Measurements from ENCODE around the gene AGPAT1.
A peak's percentile ranks its signal among the peaks of the same experiment; 100 is the strongest.

Gene AGPAT1

GRCh38 chr6:32167761-32168262 is 8.1 kb downstream of the AGPAT1 start:
- no peak for DNase-seq

- DNase-seq, result no peak
These were observed 8.6 kb downstream of the AGPAT1 start for GRCh38 chr6:32167154-32167760.

GRCh38 chr6:32166411-32167061 is 9.3 kb downstream of the AGPAT1 start:
- no peak for DNase-seq

- DNase-seq, result no peak
These were observed 11.6 kb downstream of the AGPAT1 start, which contains the start of gene EGFL8 for GRCh38 chr6:32164295-32164694. EGFL8 (plus strand) TSS chr6:32164595; CDS start chr6:32166166, 1,571 bp downstream.

- no peak for DNase-seq
These were observed 12.2 kb downstream of the AGPAT1 start for GRCh38 chr6:32163559-32164258.

- no peak for DNase-seq
These were observed 17.8 kb downstream of the AGPAT1 start for GRCh38 chr6:32158052-32158451.

GRCh38 chr6:32156891-32157290 is 19.0 kb downstream of the AGPAT1 start:
- DNase-seq, result no peak

GRCh38 chr6:32154514-32155161 is 21.2 kb downstream of the AGPAT1 start:
- DNase-seq, result peak; percentile 15

GRCh38 chr6:32153564-32154513 is 22.0 kb downstream of the AGPAT1 start, which contains the start of gene PPT2:
PPT2 (plus strand) TSS chr6:32154141; CDS start chr6:32154595, 454 bp downstream.
- DNase-seq, result peak; percentile 77

- no peak for DNase-seq
These were observed 22.9 kb downstream of the AGPAT1 start for GRCh38 chr6:32152769-32153563.

- DNase-seq, result no peak
These were observed 23.8 kb downstream of the AGPAT1 start, which contains the start of gene PRRT1 for GRCh38 chr6:32151863-32152768. PRRT1 (minus strand) TSS chr6:32151939; CDS start chr6:32151827, 112 bp downstream.

- no peak for DNase-seq
These were observed 24.6 kb downstream of the AGPAT1 start for GRCh38 chr6:32151181-32151862.

GRCh38 chr6:32149932-32150870 is 25.7 kb downstream of the AGPAT1 start:
- no peak for DNase-seq

GRCh38 chr6:32149092-32149755 is 26.7 kb downstream of the AGPAT1 start:
- DNase-seq, result no peak

GRCh38 chr6:32148289-32149091 is 27.4 kb downstream of the AGPAT1 start:
- no peak for DNase-seq

- no peak for DNase-seq
These were observed 28.3 kb downstream of the AGPAT1 start for GRCh38 chr6:32147401-32148132.

Data from NCI-H1048 (cell line).